ENCODE measurements around the gene TAS1R3. TPM values are rescaled to one million over a fixed set of nuclear protein-coding genes. Genes with fewer than 3 reads are reported as not detected.
A peak's percentile ranks its signal among the peaks of the same experiment; 100 is the strongest.

TAS1R3 gene
- total and polyA plus RNA-seq, 9 donors = 0.07 to 0.40 (median 0.24) TPM; not detected in 2

GRCh38 chr1:1306070-1306660 is 24.9 kb upstream of the TAS1R3 start:
- DNase-seq = no peak
- peak overlapping the region; percentile 46 for H3K4me3 ChIP-seq
- no peaks in the 10 kb centered on the region for H3K27me3 ChIP-seq
- peaks cover 32% of the 10 kb centered on the region for H3K4me1 ChIP-seq (ENCODE audit: insufficient read depth)
- TF ChIP-seq CTCF (IDR thresholded peaks at IDR 0.05) = no peak
- TF ChIP-seq EP300 (IDR thresholded peaks at IDR 0.05) = no peak
- TF ChIP-seq POLR2A (IDR thresholded peaks at IDR 0.05) = no peak
- intact Hi-C loops (cut with DNase I) = no loop called here
- no peaks in the 10 kb centered on the region for H3K36me3 ChIP-seq
- no peaks in the 10 kb centered on the region for H3K9me3 ChIP-seq
- 33 to 39% (median 39%) methylated on average over 10 to 11 of the region's 11 CpGs for WGBS, 3 donors
- peak overlapping the region in 1 of 2 donors; percentile 76 for H3K27ac ChIP-seq

- Histone ChIP-seq H3K4me1 (ENCODE audit: insufficient read depth) (peaks cover 32% of the 10 kb centered on the region), H3K27me3 (no peaks in the 10 kb centered on the region), H3K9me3 (no peaks in the 10 kb centered on the region), H3K27ac (peak overlapping the region in 1 of 2 donors; percentile 67), H3K4me3 (peak overlapping the region; percentile 68), H3K36me3 (no peaks in the 10 kb centered on the region)
- TF ChIP-seq POLR2A (IDR thresholded peaks at IDR 0.05) (no peak), EP300 (IDR thresholded peaks at IDR 0.05) (no peak), CTCF (IDR thresholded peaks at IDR 0.05) (no peak)
- intact Hi-C loops (cut with DNase I) = no loop called here
- WGBS, 3 donors = 25 to 31% (median 26%) methylated on average over 27 of the region's 27 CpGs
- DNase-seq = no peak
Measured at GRCh38 chr1:1306661-1307260, 24.3 kb upstream of the TAS1R3 start.

- peak in 2 of 5 donors; percentile 68 to 72 for DNase-seq
- WGBS, 3 donors = 1 to 3% (median 2%) methylated on average over 33 to 83 of the region's 83 CpGs
Measured at GRCh38 chr1:1307261-1307922, 23.7 kb upstream of the TAS1R3 start.

More at GRCh38 chr1:1307261-1307922, 23.7 kb upstream of the TAS1R3 start:
- intact Hi-C loops (cut with DNase I) = no loop called here
- peak overlapping the region; percentile 68 for H3K4me3 ChIP-seq
- H3K9me3 ChIP-seq = no peaks in the 10 kb centered on the region
- H3K27me3 ChIP-seq = no peaks in the 10 kb centered on the region
- TF ChIP-seq POLR2A (IDR thresholded peaks at IDR 0.05) (no peak), CTCF (IDR thresholded peaks at IDR 0.05) (no peak), EP300 (IDR thresholded peaks at IDR 0.05) (no peak)
- H3K27ac ChIP-seq = peak overlapping the region; percentile 67 to 91
- H3K4me1 ChIP-seq (ENCODE audit: insufficient read depth) = peaks cover 32% of the 10 kb centered on the region
- H3K36me3 ChIP-seq = no peaks in the 10 kb centered on the region
